ENCODE results near the gene NSD1.
"Not testable (repeated sequence)": the region's sequence is repeated elsewhere in the genome, so short reads cannot be mapped to it uniquely, and the experiment has no call there.

The NSD1 gene

GRCh38 chr5:177233802-177234201 lies 100.2 kb downstream of the NSD1 start:
- H3K9ac ChIP-seq (ENCODE audit: low read length): no peak overlapping the region
- no peaks in the 10 kb centered on the region for H3K27me3 ChIP-seq (ENCODE audit: control insufficient read depth, insufficient read depth, low read length)
- no peak overlapping the region for H3K4me3 ChIP-seq (ENCODE audit: low read length)
- peaks cover 11% of the 10 kb centered on the region for H3K4me1 ChIP-seq (ENCODE audit: control insufficient read depth, insufficient read depth, low read length)
- H3K27ac ChIP-seq (ENCODE audit: low read depth, low read length): no peak overlapping the region
- peaks cover 5% of the 10 kb centered on the region for H3K36me3 ChIP-seq (ENCODE audit: control insufficient read depth, insufficient read depth, low read length)

GRCh38 chr5:177234841-177235240 lies 101.3 kb downstream of the NSD1 start:
- Histone ChIP-seq H3K36me3 (ENCODE audit: control insufficient read depth, insufficient read depth, low read length) (peaks cover 5% of the 10 kb centered on the region), H3K4me1 (ENCODE audit: control insufficient read depth, insufficient read depth, low read length) (peaks cover 11% of the 10 kb centered on the region), H3K4me3 (ENCODE audit: low read length) (no peak overlapping the region), H3K9ac (ENCODE audit: low read length) (no peak overlapping the region), H3K27me3 (ENCODE audit: control insufficient read depth, insufficient read depth, low read length) (no peaks in the 10 kb centered on the region), H3K27ac (ENCODE audit: low read depth, low read length) (no peak overlapping the region)

- H3K4me3 ChIP-seq (ENCODE audit: low read length): no peak overlapping the region
- H3K9ac ChIP-seq (ENCODE audit: low read length): no peak overlapping the region
- no peaks in the 10 kb centered on the region for H3K27me3 ChIP-seq (ENCODE audit: control insufficient read depth, insufficient read depth, low read length)
- peaks cover 7% of the 10 kb centered on the region for H3K36me3 ChIP-seq (ENCODE audit: control insufficient read depth, insufficient read depth, low read length)
- H3K4me1 ChIP-seq (ENCODE audit: control insufficient read depth, insufficient read depth, low read length): no peaks in the 10 kb centered on the region
- no peak overlapping the region for H3K27ac ChIP-seq (ENCODE audit: low read depth, low read length)
Measured at GRCh38 chr5:177241768-177242167, 108.2 kb downstream of the NSD1 start.

GRCh38 chr5:177242304-177242703 lies 108.7 kb downstream of the NSD1 start:
- Histone ChIP-seq H3K4me1 (ENCODE audit: control insufficient read depth, insufficient read depth, low read length) (no peaks in the 10 kb centered on the region), H3K27ac (ENCODE audit: low read depth, low read length) (no peak overlapping the region), H3K9ac (ENCODE audit: low read length) (no peak overlapping the region), H3K27me3 (ENCODE audit: control insufficient read depth, insufficient read depth, low read length) (no peaks in the 10 kb centered on the region), H3K4me3 (ENCODE audit: low read length) (no peak overlapping the region), H3K36me3 (ENCODE audit: control insufficient read depth, insufficient read depth, low read length) (peaks cover 11% of the 10 kb centered on the region)

- Histone ChIP-seq H3K4me3 (ENCODE audit: low read length) (no peak overlapping the region), H3K4me1 (ENCODE audit: control insufficient read depth, insufficient read depth, low read length) (no peaks in the 10 kb centered on the region), H3K36me3 (ENCODE audit: control insufficient read depth, insufficient read depth, low read length) (peaks cover 16% of the 10 kb centered on the region), H3K27ac (ENCODE audit: low read depth, low read length) (no peak overlapping the region), H3K27me3 (ENCODE audit: control insufficient read depth, insufficient read depth, low read length) (no peaks in the 10 kb centered on the region), H3K9ac (ENCODE audit: low read length) (no peak overlapping the region)
Measured at GRCh38 chr5:177249761-177250537, 116.4 kb downstream of the NSD1 start.

- peaks cover 1% of the 10 kb centered on the region for H3K36me3 ChIP-seq (ENCODE audit: control insufficient read depth, insufficient read depth, low read length)
- H3K27ac ChIP-seq (ENCODE audit: low read depth, low read length): no peak overlapping the region
- no peak overlapping the region for H3K4me3 ChIP-seq (ENCODE audit: low read length)
- H3K27me3 ChIP-seq (ENCODE audit: control insufficient read depth, insufficient read depth, low read length): no peaks in the 10 kb centered on the region
- no peaks in the 10 kb centered on the region for H3K4me1 ChIP-seq (ENCODE audit: control insufficient read depth, insufficient read depth, low read length)
- no peak overlapping the region for H3K9ac ChIP-seq (ENCODE audit: low read length)
Measured at GRCh38 chr5:177253252-177253651, 119.7 kb downstream of the NSD1 start.

GRCh38 chr5:177256296-177256695 lies 122.7 kb downstream of the NSD1 start:
- peaks cover 6% of the 10 kb centered on the region for H3K36me3 ChIP-seq (ENCODE audit: control insufficient read depth, insufficient read depth, low read length)
- H3K27ac ChIP-seq (ENCODE audit: low read depth, low read length): no peak overlapping the region

GRCh38 chr5:177258711-177259110 lies 125.1 kb downstream of the NSD1 start:
- not testable (repeated sequence) for H3K4me1 ChIP-seq (ENCODE audit: control insufficient read depth, insufficient read depth, low read length); H3K27ac ChIP-seq (ENCODE audit: low read depth, low read length); H3K9ac ChIP-seq (ENCODE audit: low read length); H3K27me3 ChIP-seq (ENCODE audit: control insufficient read depth, insufficient read depth, low read length); H3K4me3 ChIP-seq (ENCODE audit: low read length)
- peaks cover 16% of the 10 kb centered on the region for H3K36me3 ChIP-seq (ENCODE audit: control insufficient read depth, insufficient read depth, low read length)

More at GRCh38 chr5:177256296-177256695, 122.7 kb downstream of the NSD1 start:
- no peaks in the 10 kb centered on the region for H3K4me1 ChIP-seq (ENCODE audit: control insufficient read depth, insufficient read depth, low read length)
- no peak overlapping the region for H3K9ac ChIP-seq (ENCODE audit: low read length)
- H3K27me3 ChIP-seq (ENCODE audit: control insufficient read depth, insufficient read depth, low read length): no peaks in the 10 kb centered on the region
- H3K4me3 ChIP-seq (ENCODE audit: low read length): no peak overlapping the region

GRCh38 chr5:177260961-177261360 lies 127.4 kb downstream of the NSD1 start:
- no peak overlapping the region for H3K9ac ChIP-seq (ENCODE audit: low read length)
- H3K4me3 ChIP-seq (ENCODE audit: low read length): no peak overlapping the region
- H3K4me1 ChIP-seq (ENCODE audit: control insufficient read depth, insufficient read depth, low read length): no peaks in the 10 kb centered on the region
- H3K27me3 ChIP-seq (ENCODE audit: control insufficient read depth, insufficient read depth, low read length): no peaks in the 10 kb centered on the region
- no peak overlapping the region for H3K27ac ChIP-seq (ENCODE audit: low read depth, low read length)
- peaks cover 18% of the 10 kb centered on the region for H3K36me3 ChIP-seq (ENCODE audit: control insufficient read depth, insufficient read depth, low read length)

- Histone ChIP-seq H3K4me1 (ENCODE audit: control insufficient read depth, insufficient read depth, low read length) (no peaks in the 10 kb centered on the region), H3K9ac (ENCODE audit: low read length) (no peak overlapping the region), H3K36me3 (ENCODE audit: control insufficient read depth, insufficient read depth, low read length) (peaks cover 23% of the 10 kb centered on the region), H3K27ac (ENCODE audit: low read depth, low read length) (no peak overlapping the region), H3K4me3 (ENCODE audit: low read length) (no peak overlapping the region), H3K27me3 (ENCODE audit: control insufficient read depth, insufficient read depth, low read length) (no peaks in the 10 kb centered on the region)
Measured at GRCh38 chr5:177261510-177261909, 127.9 kb downstream of the NSD1 start.

- peaks cover 30% of the 10 kb centered on the region for H3K36me3 ChIP-seq (ENCODE audit: control insufficient read depth, insufficient read depth, low read length)
- no peaks in the 10 kb centered on the region for H3K27me3 ChIP-seq (ENCODE audit: control insufficient read depth, insufficient read depth, low read length)
- H3K4me1 ChIP-seq (ENCODE audit: control insufficient read depth, insufficient read depth, low read length): no peaks in the 10 kb centered on the region
- no peak overlapping the region for H3K4me3 ChIP-seq (ENCODE audit: low read length)
- no peak overlapping the region for H3K9ac ChIP-seq (ENCODE audit: low read length)
- no peak overlapping the region for H3K27ac ChIP-seq (ENCODE audit: low read depth, low read length)
Measured at GRCh38 chr5:177264178-177264577, 130.6 kb downstream of the NSD1 start.

GRCh38 chr5:177265395-177265794 lies 131.8 kb downstream of the NSD1 start:
- Histone ChIP-seq H3K4me3 (ENCODE audit: low read length) (no peak overlapping the region), H3K36me3 (ENCODE audit: control insufficient read depth, insufficient read depth, low read length) (peaks cover 34% of the 10 kb centered on the region), H3K27me3 (ENCODE audit: control insufficient read depth, insufficient read depth, low read length) (no peaks in the 10 kb centered on the region), H3K9ac (ENCODE audit: low read length) (no peak overlapping the region), H3K27ac (ENCODE audit: low read depth, low read length) (no peak overlapping the region), H3K4me1 (ENCODE audit: control insufficient read depth, insufficient read depth, low read length) (no peaks in the 10 kb centered on the region)

GRCh38 chr5:177269232-177269895 lies 135.8 kb downstream of the NSD1 start:
- Histone ChIP-seq H3K27me3 (ENCODE audit: control insufficient read depth, insufficient read depth, low read length) (no peaks in the 10 kb centered on the region), H3K4me1 (ENCODE audit: control insufficient read depth, insufficient read depth, low read length) (no peaks in the 10 kb centered on the region), H3K36me3 (ENCODE audit: control insufficient read depth, insufficient read depth, low read length) (peaks cover 35% of the 10 kb centered on the region), H3K4me3 (ENCODE audit: low read length) (no peak overlapping the region), H3K27ac (ENCODE audit: low read depth, low read length) (no peak overlapping the region), H3K9ac (ENCODE audit: low read length) (no peak overlapping the region)

Data from rectal smooth muscle tissue (tissue), 1 donor.